AG04449 (cell line): ENCODE measurements around the gene TTC17.
"Not testable (repeated sequence)": the region's sequence is repeated elsewhere in the genome, so short reads cannot be mapped to it uniquely, and the experiment has no call there.

Experiments used
- CTCF ChIA-PET: fragments of 350-600 bp; formaldehyde crosslinking; extraction: SDS; loops from one replicate; lab custom pipeline; 2021; ENCODE audit warnings: antibody characterized with exemption; lab: Yijun Ruan, JAX
- POLR2A ChIA-PET: fragments of 400-600, 350-600 bp; formaldehyde crosslinking; extraction: SDS; loops from one replicate; lab custom pipeline; 2020; ENCODE audit warnings: antibody characterized with exemption, inconsistent platforms; lab: Yijun Ruan, JAX
- DNase-seq: peaks from one replicate; pipeline ENCODE4 v3.0.0-alpha.2; 2010; ENCODE audit warnings: low read depth, low spot score
- H3K4me3 ChIP-seq: 2 replicates; pipeline ENCODE4 v1.5.1; 2011; ENCODE audit warnings: low read depth, mild to moderate bottlenecking, control low read depth, low read length
- CTCF ChIP-seq: IDR thresholded peaks from one replicate; pipeline ENCODE4 v1.5.1; 2011; ENCODE audit warnings: mild to moderate bottlenecking, moderate library complexity, low read length, control low read depth, inconsistent platforms; ENCODE audit not compliant: insufficient read depth; ENCODE audit errors: missing control alignments

The TTC17 gene

DNA sequence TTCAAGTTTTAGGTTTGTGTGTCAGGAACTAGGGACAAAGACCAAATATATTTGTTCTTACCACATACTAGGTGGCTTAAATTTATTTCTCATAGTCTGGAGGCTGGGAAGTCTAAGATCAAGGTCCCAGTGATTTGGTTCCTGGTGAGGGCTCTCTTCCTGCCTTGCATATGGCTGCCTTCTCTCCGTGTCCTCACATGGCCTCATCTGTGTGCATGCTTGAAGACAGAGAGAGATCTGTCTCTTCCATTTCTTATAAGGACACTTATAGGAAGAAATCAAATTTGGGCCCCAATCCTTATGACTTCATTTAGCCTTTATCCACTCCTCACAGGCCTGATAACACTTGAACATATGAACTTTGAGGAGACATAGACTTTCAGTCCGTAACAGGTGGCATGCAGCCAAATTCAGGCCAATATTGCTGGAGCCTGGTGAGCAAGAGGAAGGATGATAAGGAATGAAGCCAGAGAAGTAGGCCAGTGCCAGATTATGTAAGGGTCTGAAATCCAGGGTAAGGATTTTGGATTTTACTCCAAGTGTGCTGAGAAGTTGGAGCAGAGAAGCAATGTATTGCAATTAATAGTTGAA lies 35.1 kb downstream of the TTC17 start:
- ChIA-PET CTCF (no interaction called here), POLR2A (no interaction called here)
- TF ChIP-seq CTCF = no peak
- no peak overlapping the region for H3K4me3 ChIP-seq
- DNase-seq = no peak

DNA sequence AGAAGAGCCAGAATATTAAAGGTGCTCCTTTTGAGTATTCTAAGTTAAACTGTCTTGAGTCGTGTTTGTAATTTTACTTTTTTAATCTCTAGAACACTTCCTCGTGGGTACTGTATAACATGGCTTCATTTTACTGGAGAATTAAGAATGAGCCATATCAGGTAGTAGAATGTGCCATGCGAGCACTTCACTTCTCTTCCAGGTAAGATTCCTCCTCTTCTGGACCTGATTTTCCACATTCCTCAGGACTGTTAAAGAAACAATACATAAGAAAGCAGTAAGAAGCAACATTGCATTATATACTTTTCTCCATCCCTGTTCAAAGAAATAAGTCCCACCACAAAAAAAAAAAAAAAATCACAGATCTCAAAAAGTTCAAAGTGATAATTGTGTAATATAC lies 37.9 kb downstream of the TTC17 start:
- POLR2A ChIA-PET = no interaction called here
- CTCF ChIA-PET = no interaction called here
- no peak overlapping the region for H3K4me3 ChIP-seq
- no peak for TF ChIP-seq CTCF
- DNase-seq = no peak

DNA sequence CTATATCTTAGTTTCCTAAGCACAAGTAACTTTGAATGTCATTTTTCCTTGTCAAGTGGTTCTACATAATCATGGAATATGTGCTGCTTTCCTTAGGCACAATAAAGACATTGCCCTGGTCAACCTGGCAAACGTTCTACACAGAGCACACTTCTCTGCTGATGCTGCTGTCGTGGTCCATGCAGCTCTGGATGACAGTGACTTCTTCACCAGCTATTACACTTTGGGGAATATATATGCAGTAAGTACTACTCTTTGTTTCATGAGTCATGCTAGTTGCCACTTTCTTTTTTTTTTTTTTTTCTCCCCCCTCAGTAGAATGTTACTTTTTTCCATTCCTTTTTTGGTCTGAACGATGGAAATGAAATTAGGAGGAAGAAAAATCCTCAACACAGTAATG lies 38.5 kb downstream of the TTC17 start:
- POLR2A ChIA-PET = no interaction called here
- CTCF ChIA-PET = interaction anchor here (1.2 kb wide), 1 partner anchor 22 kb away, joined by 3 read pairs; no protein-coding TSS in a partner anchor
- no peak for DNase-seq
- H3K4me3 ChIP-seq = no peak overlapping the region
- TF ChIP-seq CTCF = no peak

DNA sequence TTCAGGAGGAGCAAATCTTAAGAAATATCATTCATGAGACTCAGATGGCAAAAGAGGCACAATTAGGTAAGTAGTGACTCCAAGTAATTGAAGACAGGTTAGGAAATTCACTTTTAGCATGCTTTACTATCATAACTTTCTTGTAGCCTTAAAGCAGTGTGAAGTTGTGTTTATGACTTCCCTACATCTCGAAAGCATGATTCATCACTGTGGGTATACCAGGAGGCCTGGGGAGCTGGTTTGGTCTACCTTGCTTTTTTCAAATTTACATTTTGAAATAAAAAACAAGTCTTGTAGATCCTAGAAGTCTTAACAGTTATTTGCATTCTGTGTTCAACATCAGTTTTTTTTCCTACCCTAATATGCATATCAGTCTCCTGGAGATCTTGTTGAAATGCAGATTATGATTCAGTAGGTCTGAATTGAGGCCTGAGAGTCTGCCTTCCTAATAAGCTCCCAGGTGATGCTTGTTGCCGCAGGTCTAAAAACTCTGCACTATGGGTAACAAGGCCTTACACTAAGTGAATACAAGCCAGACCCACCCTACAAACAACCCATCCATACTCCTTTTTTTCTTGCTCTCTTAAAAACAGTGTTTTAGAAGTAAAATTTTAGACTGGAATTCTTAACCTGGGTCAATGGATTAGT lies 41.4 kb downstream of the TTC17 start:
- no peak overlapping the region for H3K4me3 ChIP-seq
- ChIA-PET POLR2A (no interaction called here), CTCF (interaction anchor here (2.4 kb wide), 1 partner anchor 19 kb away, joined by 9 read pairs; no protein-coding TSS in a partner anchor)
- no peak for DNase-seq
- no peak for TF ChIP-seq CTCF

- ChIA-PET CTCF (no interaction called here), POLR2A (no interaction called here)
- no peak for DNase-seq
- TF ChIP-seq CTCF = no peak
- H3K4me3 ChIP-seq = no peak overlapping the region
Measured at GRCh38 chr11:43401252-43401651, 42.5 kb downstream of the TTC17 start.

GRCh38 chr11:43401811-43402210 lies 43.1 kb downstream of the TTC17 start:
- CTCF ChIA-PET, H3K4me3 ChIP-seq, POLR2A ChIA-PET, DNase-seq: not testable (repeated sequence)
